GM11168 (cell line): ENCODE measurements around the gene CHMP1A.
"Not testable (repeated sequence)": the region's sequence is repeated elsewhere in the genome, so short reads cannot be mapped to it uniquely, and the experiment has no call there.

Source experiments
- in situ Hi-C: fragments of 300-500 bp; cut with MboI; formaldehyde crosslinking; loops from one replicate; pipeline ENCODE4 v1.12.0; 2022; ENCODE audit warnings: low sequenced_read_pairs; ENCODE audit not compliant: unreplicated experiment

CHMP1A gene

DNA sequence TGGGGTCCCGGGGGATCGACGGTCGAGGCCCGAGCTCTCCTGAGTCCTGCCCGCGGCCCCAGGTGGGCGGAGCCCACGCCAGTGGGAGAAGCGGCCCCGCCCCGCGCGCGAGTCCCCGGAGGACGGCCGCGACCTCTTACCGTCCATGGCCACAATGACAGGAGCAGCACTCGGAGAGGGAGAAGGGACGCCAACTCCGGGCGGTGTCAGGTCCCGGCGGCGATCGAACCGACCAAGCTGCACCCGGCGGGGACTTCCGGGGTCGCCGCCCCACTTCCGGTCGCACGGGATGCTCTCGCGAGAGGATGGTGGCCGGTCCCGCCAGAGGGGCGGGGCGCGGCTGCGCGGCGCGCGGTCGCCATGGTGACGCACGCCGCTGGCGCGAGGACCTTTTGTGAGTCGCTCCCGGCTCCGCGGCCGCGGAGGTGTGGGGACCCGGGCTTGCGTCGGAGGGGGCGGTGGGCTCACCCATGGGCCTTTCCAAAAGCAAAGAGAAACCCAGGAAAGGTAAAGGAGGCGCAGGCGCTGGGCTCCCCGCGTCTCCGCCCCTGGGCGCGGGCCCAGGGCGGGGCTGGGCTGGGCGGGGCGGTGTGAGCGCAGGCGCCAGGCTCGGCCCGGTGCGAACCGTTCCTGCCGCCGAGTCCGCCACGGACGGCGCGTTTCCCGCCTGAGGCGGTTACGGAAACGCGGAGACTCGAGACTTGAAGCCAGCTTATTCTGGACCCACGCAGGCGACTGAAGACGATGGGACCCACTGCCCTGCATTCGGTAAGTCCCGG is at the start of gene CHMP1A, which contains the start of gene SPATA33:
Gene CHMP1A (minus strand): TSS at position 267 of the 779 bp plus-strand sequence. CDS start 120 bp downstream, at position 147.
Gene SPATA33 (plus strand): TSS at position 395 of the 779 bp plus-strand sequence. CDS start 76 bp downstream, at position 471.
- in situ Hi-C loops, result loop anchor here (10.0 kb wide), 1 partner anchor 93 kb away; the partner anchor contains the start of gene RPL13

DNA sequence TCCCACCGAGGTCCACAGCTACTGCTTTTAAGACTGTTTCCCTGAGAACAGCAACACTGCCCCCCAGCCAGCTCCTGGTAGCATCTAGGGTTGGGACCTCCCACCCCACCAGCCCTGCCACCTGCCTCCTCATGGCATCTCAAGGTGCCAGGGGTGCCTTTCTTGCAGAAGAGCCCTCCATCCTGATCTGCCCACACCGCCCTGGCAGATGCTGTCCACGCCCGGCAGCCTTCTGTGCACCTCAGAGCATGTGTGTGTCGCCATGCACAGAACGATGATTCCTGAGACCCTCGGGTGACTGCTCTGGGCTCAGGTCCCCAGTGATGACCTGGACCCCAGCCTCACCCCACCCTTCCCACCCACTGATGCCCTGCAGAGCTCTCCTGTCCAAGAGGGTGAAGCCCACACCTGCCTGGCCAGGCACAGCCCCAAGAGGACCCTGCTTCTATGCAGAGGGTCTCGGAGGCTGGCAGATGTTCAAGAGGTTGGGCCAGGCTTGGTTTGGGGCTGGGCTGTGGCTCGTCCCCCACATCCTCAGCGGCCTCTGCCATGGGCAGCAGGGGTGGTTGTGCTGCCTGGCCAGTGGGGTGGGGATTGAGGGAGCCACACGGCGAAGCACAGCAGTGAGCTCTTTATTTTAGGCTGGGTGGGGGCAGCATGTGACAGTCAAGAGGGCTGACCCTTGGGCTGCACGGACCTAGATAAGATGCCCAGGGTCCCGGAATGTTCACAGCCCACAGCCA is 49.2 kb upstream of the CHMP1A start:
- in situ Hi-C loops, result loop anchor here (5.0 to 10.0 kb wide), 2 partner anchors 86 to 158 kb away; no protein-coding TSS in a partner anchor

DNA sequence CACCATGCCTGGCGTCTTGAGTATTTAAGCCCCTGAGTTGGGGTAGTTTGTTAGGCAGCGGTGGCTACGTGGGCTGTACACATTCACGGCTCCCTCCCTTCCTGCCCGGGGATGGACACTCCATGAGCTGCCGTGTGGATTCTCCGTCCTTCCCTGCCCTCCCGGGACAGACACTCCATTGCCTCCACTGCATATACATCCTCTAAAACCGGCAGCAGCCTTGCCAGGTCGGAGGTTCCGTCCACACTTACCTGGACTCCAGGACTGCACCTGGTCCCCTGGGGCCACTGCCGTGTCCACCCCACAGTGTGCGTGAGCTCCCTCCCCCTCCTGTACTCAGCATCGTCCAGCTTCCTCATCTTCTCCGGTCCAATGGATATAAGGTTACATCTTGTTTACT is 47.5 kb upstream of the CHMP1A start:
- in situ Hi-C loops, result loop anchor here (5.0 to 10.0 kb wide), 2 partner anchors 87 to 160 kb away; no protein-coding TSS in a partner anchor

DNA sequence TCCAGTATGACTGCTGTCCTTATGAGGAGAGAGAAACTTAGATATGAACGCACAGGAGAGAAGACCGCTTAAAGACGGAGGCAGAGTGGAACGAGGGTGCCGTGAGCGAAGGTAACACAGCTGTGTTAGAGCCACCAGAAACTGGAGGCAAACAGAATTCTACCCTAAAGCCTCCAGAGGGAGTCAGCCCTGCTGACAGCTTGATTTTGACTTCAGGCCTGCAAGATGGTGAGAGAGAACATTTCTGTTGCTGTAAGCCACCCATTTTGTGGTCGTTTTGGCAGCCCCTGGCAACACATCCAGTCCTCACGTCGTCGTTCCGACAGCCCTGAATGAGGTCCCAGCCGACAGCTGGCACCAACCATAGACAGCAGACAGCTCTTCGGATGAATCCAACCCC is 46.8 kb upstream of the CHMP1A start:
- in situ Hi-C loops, result loop anchor here (10.0 kb wide), 1 partner anchor 161 kb away; no protein-coding TSS in a partner anchor

DNA sequence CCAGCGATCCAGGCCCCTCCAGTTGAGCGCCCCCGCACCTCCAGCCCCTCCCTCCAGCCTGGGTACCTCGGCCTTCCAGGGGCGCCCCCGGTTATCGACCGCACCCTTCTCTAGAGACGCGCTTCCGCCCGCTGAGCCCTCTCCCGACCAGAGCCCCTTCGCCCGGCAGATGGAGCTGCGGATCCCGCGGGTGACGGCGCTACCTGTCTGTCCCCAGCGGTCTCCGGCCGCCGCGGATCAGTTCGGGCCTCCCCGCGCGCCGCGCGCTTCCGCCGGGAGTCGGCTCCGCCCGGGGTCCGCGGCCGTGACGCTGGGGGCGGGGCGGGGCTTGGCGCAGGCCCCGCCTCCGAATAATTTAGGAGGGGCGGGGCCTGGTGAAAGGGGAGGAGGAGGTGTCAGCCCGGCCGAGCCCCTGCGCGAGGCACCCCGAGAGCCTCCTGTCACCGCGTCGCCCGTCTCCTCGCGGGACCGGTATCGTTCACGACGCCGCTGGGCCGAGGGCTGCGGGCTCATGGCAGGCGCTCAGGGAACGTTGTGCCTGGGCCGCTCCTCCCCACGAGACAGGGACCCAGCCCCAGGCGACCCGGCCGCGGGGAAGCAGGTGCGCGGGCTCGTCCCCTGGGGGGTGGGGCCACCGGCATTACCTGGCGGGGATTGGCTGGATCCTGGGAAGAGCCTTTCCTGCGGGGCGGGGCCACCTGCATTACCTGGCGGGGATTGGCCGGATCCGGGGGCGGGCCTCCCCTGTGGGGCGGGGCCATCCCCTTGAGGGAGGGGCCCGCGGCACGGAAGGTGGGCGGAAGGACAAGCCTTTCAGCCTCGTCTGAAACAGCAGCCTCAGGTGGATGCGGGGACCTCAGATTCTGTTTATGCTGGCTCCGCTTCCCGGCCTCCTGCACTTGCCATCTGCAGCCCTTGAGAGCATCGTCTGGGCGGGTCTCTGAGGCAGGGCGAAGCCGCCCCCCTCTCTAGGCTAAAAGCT is 44.2 kb upstream of the CHMP1A start, which contains the start of gene SPATA2L:
Gene SPATA2L (minus strand): TSS at position 281 of the 982 bp plus-strand sequence. CDS start 473 bp downstream, outside the sequence.
- in situ Hi-C loops, result loop anchor here (10.0 kb wide), 1 partner anchor 163 kb away; no protein-coding TSS in a partner anchor

DNA sequence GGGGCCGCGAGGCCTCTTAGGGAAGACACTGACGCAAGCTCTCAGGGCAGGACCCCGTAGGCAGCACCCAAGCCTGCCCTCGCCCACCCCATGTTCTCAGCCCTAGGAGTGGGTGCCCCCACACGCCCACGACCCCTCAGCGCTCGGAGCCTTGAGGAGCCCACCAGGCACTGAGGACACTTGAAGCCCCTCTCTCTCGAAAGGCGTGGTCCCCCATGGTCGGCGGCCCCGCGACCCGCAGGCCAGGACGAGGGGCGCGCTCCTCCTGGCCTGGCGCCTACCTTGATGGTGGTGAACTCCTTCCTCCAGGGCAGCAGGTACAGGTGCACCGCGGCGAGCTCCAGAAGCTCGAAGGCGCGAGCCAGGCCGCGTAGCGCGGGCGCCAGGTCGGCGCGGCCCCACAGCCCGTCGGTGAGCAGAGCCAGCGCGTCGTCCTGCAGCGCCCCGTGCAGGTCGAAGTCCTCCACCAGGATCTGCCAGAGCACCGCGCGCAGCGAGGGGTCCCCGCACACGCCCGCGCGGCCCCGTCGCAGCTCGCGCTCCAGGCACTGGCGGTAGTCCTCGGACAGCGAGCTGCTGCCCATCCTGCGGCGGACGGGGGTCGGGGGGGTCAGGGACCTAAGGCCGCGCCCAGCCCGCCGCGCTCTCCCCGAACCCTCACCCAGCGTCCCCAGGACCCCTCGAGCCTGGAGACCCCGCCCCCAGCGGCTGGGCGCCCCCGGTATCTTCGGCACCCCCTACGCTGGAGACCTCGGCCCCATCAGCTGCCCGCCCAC is 43.3 kb upstream of the CHMP1A start:
- in situ Hi-C loops, result loop anchor here (10.0 kb wide), 1 partner anchor 164 kb away; no protein-coding TSS in a partner anchor

DNA sequence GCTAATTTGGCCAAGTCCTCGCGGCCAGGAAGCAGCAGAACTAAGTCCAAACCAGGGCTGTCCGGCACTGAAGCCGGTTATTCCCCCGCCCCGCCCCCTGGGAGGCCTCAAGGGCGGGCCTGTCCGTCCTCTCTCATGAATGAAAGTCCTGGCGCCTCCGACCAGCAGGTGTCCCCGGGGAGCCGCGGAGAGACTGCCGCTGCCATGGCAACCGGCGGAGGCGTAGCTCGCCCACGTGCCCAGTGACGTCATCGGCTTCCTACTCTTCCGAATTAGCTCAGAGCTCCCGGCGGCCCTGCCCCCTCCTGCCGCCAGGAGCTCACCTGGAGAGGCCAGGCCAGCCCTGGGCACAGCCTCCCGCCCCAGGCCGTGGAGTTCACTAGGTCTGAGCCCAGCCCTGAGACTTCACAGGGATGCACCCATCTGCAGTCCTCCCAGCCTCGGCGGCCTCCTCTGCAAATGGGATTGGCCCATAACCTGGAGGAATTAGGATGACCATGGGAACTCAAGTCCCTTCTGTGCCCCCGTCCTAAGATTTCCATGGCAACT is 42.7 kb upstream of the CHMP1A start:
- in situ Hi-C loops, result loop anchor here (10.0 kb wide), 1 partner anchor 165 kb away; no protein-coding TSS in a partner anchor

DNA sequence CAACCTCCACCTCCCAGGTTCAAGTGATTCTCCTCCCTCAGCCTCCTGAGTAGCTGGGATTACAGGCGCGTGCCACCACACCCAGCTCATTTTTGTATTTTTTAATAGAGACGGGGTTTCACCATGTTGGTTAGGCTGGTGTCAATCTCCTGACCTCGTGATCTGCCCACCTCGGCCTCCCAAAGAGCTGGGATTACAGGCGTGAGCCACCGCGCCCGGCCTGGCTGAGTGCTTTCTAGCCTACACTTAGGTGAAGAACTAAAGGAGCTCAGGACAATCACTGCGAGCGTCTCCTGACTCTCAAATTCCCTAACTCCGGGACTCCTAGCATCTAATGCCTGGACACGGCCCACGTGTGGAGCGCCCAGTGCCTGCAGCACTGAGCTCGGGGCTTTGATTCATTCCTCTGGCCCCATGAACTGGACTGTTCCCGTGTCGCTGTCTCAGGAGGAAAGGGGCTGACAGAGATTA is 42.2 kb upstream of the CHMP1A start:
- in situ Hi-C loops, result loop anchor here (10.0 kb wide), 1 partner anchor 165 kb away; no protein-coding TSS in a partner anchor

DNA sequence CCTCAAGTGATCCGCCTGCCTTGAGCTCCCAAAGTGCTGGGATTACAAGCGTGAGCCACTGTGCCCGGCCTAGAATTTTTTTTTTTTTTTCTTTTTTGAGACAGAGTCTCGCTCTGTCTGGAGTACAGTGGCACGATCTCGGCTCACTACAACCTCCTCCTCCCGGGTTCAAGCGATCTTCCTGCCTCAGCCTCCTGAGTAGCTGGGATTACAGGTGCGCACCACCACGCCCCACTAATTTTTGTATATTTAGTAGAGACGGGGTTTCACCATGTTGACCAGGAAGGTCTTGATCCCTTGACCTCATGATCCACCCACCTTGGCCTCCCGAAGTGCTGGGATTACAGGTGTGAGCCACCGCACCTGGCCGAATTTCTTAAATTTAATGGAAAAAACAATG is 41.2 kb upstream of the CHMP1A start:
- in situ Hi-C loops, result not testable (repeated sequence)

DNA sequence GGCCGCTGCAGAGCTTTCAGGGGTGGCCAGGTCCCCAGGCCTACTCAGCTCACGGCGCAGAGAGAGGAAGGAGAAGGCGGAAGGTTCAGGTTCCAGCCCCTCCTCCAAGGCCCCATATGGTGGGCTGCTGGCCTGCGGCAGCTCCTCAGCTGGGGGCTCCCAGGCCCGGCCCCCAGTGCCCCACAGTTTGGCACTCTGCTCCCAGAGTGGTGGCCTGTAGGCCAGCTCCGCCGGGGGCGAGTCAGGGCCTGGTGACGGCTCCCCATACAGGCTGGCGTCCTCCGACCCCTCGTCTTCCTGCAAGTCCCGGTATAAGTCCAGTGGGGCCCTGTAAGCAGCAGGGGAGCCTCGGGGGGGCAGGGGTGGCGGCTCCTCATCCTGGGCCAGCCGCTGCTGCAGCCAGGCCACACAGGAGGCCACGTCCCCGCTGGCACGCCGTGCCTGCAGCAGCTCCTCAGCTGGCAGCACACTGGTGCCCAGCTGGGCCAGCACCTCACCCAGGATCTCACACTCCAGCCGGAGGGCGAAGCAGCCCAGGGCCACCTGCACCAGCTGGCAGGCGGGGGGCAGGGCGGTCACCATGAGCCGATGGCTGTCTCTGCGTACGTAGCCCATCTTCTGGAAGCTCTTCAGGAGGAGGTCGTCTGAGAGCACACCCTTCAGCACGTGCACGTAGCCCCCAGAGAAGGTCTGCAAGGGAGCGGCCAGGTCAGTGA is 40.3 kb upstream of the CHMP1A start:
- in situ Hi-C loops, result no loop called here

DNA sequence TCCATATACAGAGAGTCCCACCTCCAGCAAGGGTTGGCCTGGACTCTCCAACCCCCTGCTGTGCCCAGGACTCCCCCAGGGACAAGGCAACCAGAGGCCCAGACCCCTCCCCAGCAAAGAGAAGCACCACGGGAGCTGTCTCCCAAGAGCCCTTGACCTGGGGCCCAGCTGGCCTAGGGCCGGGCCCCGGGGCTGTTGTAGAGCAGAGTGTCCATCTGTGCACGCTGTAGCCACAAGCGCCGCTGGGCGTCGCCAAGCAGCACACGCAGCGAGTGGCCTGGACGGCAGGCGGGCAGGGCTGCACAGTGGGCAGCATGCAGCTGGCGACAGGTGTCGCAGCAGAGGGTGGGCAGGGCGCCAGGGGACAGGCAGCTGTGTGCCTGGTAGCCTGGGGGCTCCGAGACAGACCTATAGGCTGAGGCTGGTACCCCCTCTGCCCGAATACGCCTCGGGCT is 39.7 kb upstream of the CHMP1A start:
- in situ Hi-C loops, result no loop called here

DNA sequence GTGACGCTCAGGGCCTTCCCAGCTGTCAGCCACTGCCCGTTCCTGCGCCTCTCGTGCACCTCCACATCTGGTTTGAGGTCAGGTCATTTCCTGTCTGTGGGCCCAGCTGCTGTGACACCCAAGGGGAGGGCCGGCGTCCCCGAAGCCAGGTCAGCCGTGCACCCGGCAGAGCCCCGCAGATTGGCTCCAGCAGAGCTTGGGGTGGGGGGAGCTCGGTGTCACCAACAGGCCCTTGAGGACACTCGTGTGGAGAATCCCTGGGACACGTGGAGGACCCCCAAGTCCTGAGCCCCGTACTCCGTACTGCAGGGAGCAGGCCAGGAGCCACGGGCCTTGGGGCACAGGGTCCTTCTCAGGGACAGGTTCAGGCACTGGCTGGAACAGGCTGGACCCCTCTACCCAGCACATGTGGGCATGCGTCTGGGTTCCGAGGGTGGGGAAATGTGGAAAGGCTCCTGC is 39.2 kb upstream of the CHMP1A start:
- in situ Hi-C loops, result no loop called here

DNA sequence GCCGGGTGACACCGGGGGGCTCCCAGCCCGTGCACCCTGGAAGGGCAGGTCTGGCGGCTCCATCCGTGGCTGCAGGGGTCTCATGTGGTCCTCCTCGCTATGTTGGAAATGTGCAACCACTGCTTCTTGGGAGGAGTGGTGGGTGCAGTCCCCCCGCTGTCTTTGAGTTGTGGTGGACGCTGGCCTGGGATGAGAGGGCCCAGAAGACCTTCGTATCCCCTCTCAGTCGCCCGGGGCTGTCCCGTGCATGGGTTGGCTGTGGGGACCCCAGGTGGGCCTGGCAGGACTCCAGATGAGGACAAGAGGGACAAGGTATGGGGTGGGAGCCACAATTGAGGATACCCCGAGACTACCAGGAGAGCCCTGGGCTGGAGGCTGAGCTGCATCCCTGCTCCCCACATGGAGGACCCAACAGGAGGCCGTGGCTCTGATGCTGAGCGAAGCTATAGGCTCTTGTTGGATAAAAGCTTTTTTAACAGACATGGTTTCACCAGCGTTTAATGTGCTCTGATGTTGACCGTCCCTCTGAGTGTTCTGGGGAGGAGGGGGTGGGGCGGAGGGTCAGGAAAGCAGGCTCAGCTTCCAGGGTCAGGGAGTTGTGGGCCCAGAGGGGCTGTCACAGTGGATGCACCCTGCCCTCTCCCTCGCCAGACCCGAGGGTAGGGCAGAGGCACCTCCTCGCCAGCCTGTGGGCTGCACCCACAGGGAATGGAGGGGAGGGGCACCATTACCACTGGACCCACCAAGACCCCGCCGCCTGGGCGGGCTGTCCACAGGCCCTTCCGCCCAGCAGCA is 38.6 kb upstream of the CHMP1A start:
- in situ Hi-C loops, result no loop called here

DNA sequence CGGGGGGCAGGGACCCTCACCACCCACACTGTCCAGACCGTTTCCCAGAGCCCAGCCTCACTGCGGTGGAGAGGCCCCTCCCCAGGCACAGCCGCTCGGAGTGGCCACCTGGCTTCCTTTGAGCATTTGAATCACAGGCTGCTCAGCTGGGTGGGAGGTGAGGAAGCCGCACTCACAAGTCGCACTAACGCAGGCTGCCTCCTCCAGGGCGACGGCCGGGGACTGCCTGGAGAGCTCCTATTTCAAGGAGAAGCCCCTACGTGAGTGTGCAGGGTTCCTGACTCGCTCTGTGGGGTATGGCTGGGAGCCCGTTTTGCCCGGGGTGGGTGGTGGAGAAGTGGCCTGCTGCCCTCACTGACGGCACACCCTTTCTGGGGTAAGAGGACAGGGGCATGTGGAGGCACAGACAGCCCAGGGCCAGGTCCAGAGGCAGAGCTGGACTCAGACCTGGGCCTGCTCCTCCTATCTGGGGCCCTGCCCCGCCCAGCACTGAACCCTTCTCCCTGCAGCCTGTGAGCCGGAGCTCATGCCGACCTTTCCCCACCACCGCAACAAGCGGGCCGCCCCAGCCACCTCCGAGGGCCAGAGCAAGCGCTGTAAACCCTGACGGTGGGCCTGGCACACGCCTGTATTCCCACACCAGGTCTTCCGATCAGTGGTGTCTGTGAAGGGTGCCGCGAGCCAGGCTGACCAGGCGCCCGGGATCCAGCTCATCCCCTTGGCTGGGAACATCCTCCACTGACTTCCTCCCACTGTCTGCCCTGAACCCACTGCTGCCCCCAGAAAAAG is 37.8 kb upstream of the CHMP1A start:
- in situ Hi-C loops, result no loop called here

DNA sequence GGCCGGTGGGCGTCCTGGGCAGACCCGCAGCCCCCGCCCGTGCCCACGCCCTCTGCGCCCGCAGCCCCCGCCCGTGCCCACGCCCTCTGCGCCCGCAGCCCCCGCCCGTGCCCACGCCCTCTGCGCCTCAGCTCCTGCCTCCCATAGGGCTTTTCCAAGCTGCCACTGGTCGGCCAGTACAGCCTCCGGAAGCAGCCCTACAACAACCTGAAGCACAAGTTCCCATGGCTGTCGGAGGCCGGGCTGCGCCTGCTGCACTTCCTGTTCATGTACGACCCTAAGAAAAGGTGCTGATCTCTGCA is 37.2 kb upstream of the CHMP1A start:
- in situ Hi-C loops, result not testable (repeated sequence)
